Measurements from ENCODE around the gene FOCAD. TPM values are rescaled to one million over a fixed set of nuclear protein-coding genes. Genes with fewer than 3 reads are reported as not detected.

FOCAD gene
- total RNA-seq, 2 experiments from 2014 or later = 32.7 to 37.7 TPM

DNA sequence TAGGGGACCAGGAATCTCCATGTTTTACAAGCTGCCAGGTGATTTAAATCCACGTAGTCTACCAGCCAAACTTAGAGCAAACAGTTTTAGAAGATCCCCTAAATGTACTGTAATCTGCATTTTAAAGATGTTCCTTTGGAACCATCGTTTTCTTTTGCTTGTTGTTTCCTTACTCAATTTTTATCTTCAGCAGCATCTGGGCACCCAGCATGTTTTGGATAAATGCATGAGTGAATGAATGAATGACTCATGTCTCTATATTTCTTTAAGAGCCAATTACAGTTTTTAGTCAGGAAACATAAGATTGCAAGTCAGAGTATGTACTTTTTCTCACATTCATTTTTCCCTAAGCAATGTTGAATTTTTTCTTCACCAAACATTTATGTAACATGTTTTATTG lies 224.4 kb downstream of the FOCAD start:
- ATAC-seq = no peak
- Mint-ChIP-seq H3K9me3 (ENCODE audit: low read depth) (no peaks in the 10 kb centered on the region), H3K4me1 (no peaks in the 10 kb centered on the region), H3K36me3 (peaks cover 2% of the 10 kb centered on the region), H3K27me3 (no peaks in the 10 kb centered on the region), H3K27ac (no peak overlapping the region), H3K4me3 (no peak overlapping the region)
- CTCF ChIA-PET = interaction anchor here (0.6 to 2.4 kb wide), 4 partner anchors 22 to 38 kb away, joined by 3 to 11 read pairs (median 5); no protein-coding TSS in a partner anchor
- DNase-seq = no peak

DNA sequence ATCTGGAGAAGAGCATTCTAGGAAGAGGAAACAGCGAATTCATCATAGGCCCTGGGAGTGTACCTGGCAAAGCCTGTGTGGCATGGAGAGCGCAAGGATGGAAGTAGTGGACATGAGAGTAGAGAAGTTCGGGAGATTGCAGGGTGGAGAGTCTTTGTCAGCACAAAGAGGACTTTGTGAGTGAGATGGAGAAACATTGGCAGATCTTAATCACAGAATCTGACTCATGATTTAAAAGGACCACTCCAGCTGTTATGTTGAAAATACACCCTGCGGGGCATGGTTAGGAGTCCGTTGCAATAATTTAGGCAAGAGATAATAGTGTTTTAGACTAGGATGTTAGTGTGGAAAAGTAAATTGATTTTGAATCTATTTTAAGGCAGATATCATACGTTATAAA lies 230.5 kb downstream of the FOCAD start:
- H3K27ac Mint-ChIP-seq = no peak overlapping the region
- H3K9me3 Mint-ChIP-seq (ENCODE audit: low read depth) = no peaks in the 10 kb centered on the region
- H3K27me3 Mint-ChIP-seq = no peaks in the 10 kb centered on the region
- peaks cover 27% of the 10 kb centered on the region for H3K36me3 Mint-ChIP-seq
- no peak overlapping the region for H3K4me3 Mint-ChIP-seq
- CTCF ChIA-PET = no interaction called here
- ATAC-seq = no peak
- no peaks in the 10 kb centered on the region for H3K4me1 Mint-ChIP-seq
- DNase-seq = no peak

DNA sequence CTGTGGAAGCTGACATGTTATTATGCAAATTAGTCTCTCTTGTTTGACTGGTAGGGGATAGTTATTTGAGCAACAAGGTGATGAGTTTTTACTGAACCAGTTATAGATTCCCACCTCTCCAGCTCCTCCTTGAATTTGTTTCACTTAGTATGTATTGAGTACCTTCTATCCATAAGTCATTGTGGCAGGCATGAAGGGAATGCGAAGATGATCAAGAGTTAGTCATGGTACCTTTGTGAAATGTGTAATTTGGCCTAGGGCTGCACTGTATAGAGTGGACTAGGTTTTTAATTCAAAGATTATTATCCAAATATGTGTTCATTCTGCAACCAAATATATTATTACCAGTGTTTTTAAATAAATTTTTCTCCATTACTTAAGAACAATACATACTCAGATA lies 237.3 kb downstream of the FOCAD start:
- Mint-ChIP-seq H3K27ac (no peak overlapping the region), H3K9me3 (ENCODE audit: low read depth) (no peaks in the 10 kb centered on the region), H3K4me3 (no peak overlapping the region), H3K36me3 (peaks cover 34% of the 10 kb centered on the region), H3K27me3 (no peaks in the 10 kb centered on the region), H3K4me1 (peaks cover 22% of the 10 kb centered on the region)
- no peak for DNase-seq
- CTCF ChIA-PET = no interaction called here
- no peak for ATAC-seq

DNA sequence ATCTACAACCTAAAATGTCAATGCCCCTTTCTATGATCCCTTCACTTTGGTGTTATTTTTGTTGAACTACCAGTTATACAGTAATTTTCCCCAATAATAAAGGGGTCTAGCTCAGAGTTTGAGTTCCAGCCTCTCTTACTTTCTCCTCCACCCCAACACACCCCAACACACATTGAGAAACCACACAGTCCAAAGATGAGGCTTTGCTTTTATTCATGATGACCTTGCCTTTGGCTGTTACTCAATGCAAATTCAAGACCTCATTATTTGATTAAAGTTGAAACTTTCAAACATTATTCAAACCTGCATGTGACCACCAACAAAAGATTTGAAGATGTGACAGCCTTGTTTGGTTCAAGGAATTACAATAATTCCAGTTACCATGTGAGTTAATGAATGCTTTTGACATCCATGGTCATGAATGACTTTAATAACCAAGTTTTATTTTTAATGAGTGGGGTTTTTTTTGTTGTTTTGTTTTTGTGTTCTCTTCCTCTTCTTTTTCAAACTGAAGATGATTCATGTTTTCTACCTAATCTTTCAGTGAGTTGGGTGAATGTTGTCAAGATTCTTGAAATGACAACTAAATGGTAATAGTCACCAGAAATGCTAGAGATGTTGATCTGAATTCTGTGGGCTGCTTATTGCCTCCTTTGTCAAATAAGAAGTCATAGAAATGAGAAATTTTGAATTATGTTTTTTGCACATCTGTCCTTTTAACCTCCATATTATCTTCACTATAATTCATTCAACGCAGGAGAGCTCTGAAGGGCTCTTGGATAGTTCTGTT lies 241.4 kb downstream of the FOCAD start:
- H3K9me3 Mint-ChIP-seq (ENCODE audit: low read depth) = no peaks in the 10 kb centered on the region
- peaks cover 32% of the 10 kb centered on the region for H3K4me1 Mint-ChIP-seq
- H3K4me3 Mint-ChIP-seq = no peak overlapping the region
- H3K36me3 Mint-ChIP-seq = peaks cover 12% of the 10 kb centered on the region
- peak overlapping the region; percentile 22 for H3K27ac Mint-ChIP-seq
- no peak for DNase-seq
- CTCF ChIA-PET = interaction anchor here (1.1 to 3.4 kb wide), 2 partner anchors 17 to 41 kb away, joined by 3 to 14 read pairs; no protein-coding TSS in a partner anchor
- no peaks in the 10 kb centered on the region for H3K27me3 Mint-ChIP-seq
- no peak for ATAC-seq

DNA sequence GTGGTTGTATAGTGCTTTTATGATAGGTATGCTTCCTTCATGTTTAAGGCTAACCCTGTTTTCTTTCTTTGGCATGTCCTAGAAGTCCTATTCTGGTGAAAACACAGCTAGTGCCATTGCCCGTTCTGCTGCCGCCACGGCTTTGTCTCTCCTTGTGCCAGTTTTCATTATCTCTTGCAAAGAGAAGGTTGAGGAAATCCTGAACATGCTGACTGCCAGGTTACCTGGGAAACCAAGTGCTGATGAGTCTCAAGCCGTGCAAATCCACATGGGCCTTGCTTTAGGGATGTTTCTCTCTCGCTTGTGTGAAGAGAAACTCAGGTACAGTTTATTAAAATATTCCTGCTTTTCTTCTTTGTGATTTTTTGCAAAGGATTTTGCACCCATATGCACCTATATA lies 245.2 kb downstream of the FOCAD start:
- no peak for ATAC-seq
- CTCF ChIA-PET = interaction anchor here (2.1 to 2.8 kb wide), 2 partner anchors 12 to 307 kb away, joined by 7 to 12 read pairs; partner anchors contain the start of gene MLLT3

DNA sequence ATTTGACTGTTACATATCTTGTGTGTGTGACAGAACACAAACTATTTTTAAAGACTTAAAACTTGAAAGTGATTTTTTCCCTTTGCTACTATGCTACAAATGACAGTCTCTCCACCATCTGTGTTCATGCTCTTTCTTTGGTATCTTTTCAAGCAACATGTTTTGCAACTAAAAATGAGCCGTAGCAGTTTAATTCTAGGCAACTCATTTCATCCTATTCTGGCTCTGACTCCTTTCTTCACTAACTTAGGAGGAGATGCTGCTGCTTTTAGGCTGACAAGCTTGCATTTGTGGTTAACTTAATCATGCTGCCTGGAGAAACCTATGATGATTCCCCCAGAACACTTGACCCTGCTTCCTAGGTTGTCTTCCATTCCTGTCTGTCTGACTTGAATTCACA lies 246.8 kb downstream of the FOCAD start:
- no peak for DNase-seq
- CTCF ChIA-PET = interaction anchor here (1.2 to 2.7 kb wide), 2 partner anchors 11 to 575 kb away, joined by 3 to 11 read pairs; no protein-coding TSS in a partner anchor
- H3K27me3 Mint-ChIP-seq = no peaks in the 10 kb centered on the region
- ATAC-seq = no peak
- H3K27ac Mint-ChIP-seq = no peak overlapping the region
- no peaks in the 10 kb centered on the region for H3K9me3 Mint-ChIP-seq (ENCODE audit: low read depth)
- H3K36me3 Mint-ChIP-seq = peaks cover 19% of the 10 kb centered on the region
- peaks cover 15% of the 10 kb centered on the region for H3K4me1 Mint-ChIP-seq
- H3K4me3 Mint-ChIP-seq = no peak overlapping the region

More for the DNA sequence above, 245.2 kb downstream of the FOCAD start:
- Mint-ChIP-seq H3K36me3 (peaks cover 22% of the 10 kb centered on the region), H3K27ac (no peak overlapping the region), H3K9me3 (ENCODE audit: low read depth) (no peaks in the 10 kb centered on the region), H3K4me3 (no peak overlapping the region), H3K27me3 (no peaks in the 10 kb centered on the region), H3K4me1 (peaks cover 30% of the 10 kb centered on the region)
- no peak for DNase-seq

DNA sequence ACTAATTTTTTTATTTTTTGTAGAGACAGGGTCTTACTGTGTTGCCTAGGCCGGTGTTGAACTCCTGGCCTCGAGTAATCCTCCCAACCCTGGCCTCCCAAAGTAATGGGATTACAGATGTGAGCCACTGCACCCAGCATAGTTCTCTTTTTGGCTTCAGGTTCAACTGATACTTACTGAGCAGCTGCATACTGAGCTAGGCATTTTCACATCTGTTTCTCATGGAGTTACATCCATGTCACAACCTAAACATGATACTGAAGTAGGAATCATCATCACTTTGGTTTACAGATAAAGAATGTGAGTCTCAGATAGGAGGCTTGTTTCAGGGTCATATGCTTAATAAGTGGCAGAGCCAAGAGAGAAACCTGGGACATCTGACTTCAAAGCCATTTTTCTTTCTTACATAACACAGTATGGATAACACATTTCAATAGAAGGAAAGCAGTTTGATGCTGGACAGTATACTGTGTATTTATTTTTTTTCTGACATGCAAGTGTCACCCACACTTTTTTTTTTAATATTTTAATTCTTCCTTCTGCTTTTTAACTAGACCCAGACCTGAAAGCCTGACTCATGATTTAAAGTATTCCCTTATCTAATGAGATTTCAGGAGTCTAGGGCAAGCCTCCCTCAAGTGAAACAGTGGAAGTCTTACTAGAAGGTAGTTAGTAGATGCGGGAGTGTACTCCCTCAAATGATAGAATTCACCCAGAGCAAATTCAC lies 256.6 kb downstream of the FOCAD start:
- Mint-ChIP-seq H3K36me3 (peaks cover 9% of the 10 kb centered on the region), H3K4me3 (no peak overlapping the region), H3K9me3 (ENCODE audit: low read depth) (no peaks in the 10 kb centered on the region), H3K4me1 (peaks cover 3% of the 10 kb centered on the region), H3K27ac (no peak overlapping the region), H3K27me3 (no peaks in the 10 kb centered on the region)
- DNase-seq = no peak
- CTCF ChIA-PET = interaction anchor here (0.7 to 5.7 kb wide), 35 partner anchors 9 to 1476 kb away, joined by 3 to 52 read pairs (median 4); partner anchors contain the start of genes FOCAD and MLLT3
- ATAC-seq = no peak

DNA sequence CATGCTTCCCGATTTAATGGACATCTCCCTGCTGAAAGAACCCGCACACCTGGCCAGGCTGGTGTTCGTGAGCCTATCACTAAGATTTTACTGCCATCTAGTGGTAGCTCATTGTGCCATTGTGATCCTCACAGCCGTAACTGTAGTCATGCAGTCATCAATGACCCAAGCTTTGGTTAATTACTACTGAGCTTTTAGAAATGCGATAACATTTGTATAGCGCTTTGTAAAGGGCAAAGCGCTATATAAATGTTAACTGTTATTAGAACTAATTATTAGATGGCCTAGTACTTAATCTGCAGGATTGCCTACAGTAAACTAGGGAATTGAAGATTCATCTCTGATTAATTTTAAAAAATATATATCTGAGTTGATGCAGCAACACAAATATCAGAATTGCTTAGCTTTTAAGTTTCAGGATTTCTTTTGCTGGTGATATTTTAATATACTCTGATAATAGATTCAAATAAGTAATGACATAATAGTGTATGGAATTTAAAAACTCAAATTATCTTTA lies 257.2 kb downstream of the FOCAD start:
- no peaks in the 10 kb centered on the region for H3K27me3 Mint-ChIP-seq
- peaks cover 3% of the 10 kb centered on the region for H3K4me1 Mint-ChIP-seq
- peaks cover 5% of the 10 kb centered on the region for H3K36me3 Mint-ChIP-seq
- H3K9me3 Mint-ChIP-seq (ENCODE audit: low read depth) = no peaks in the 10 kb centered on the region
- no peak overlapping the region for H3K27ac Mint-ChIP-seq
- CTCF ChIA-PET = interaction anchor here (0.6 to 5.7 kb wide), 38 partner anchors 8 to 1477 kb away, joined by 3 to 52 read pairs (median 4); partner anchors contain the start of gene MLLT3
- H3K4me3 Mint-ChIP-seq = no peak overlapping the region
- DNase-seq (peak; percentile 63), ATAC-seq (peak; percentile 99)

DNA sequence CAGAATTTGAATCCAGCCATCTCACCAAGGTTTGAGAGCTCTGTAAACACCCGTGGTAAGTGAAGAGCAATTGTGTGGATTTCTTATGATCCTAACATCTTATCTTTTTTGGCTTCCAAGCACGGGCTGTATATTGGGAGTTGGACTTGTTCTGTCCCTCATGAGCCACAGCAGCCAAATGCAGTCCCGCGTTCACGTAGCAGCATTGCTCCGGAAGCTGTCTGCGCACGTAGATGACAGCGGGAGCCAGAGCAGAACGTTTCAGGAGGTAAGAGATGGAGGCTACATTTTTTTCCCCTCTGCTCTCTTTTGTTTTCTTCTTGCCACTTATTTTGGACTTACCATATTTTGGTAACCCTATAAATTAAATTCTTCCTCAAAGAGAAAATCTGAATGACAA lies 260.4 kb downstream of the FOCAD start:
- DNase-seq = no peak
- Mint-ChIP-seq H3K27ac (no peak overlapping the region), H3K36me3 (peaks cover 1% of the 10 kb centered on the region), H3K4me3 (no peak overlapping the region), H3K27me3 (no peaks in the 10 kb centered on the region), H3K9me3 (ENCODE audit: low read depth) (no peaks in the 10 kb centered on the region), H3K4me1 (peaks cover 3% of the 10 kb centered on the region)
- ATAC-seq = no peak
- CTCF ChIA-PET = interaction anchor here (1.0 to 5.7 kb wide), 3 partner anchors 166 to 318 kb away, joined by 3 to 52 read pairs (median 5); no protein-coding TSS in a partner anchor

DNA sequence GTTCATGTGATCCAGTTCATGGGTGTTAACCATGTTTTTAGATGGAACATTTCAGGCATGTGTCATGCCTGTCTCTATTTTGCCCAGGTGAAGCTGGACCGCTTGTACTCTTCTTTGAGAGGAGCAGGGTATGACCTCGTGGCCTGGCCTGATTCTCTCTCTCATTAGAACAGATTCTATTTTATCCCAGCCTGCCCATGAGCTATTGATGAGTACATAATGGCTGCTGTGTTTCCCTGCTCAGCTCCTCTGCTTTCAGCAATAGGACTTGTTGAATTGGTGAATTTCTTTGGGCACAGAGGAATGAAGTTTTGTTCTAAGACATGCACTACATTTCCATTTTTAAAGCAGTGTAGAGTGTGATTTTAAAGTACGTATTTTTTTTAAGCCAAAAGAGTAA lies 261.2 kb downstream of the FOCAD start:
- peaks cover 1% of the 10 kb centered on the region for H3K36me3 Mint-ChIP-seq
- peaks cover 3% of the 10 kb centered on the region for H3K4me1 Mint-ChIP-seq
- no peak overlapping the region for H3K27ac Mint-ChIP-seq
- no peak overlapping the region for H3K4me3 Mint-ChIP-seq
- CTCF ChIA-PET = interaction anchor here (1.8 to 5.7 kb wide), 2 partner anchors 166 to 319 kb away, joined by 5 to 52 read pairs; no protein-coding TSS in a partner anchor
- ATAC-seq (no peak), DNase-seq (no peak)
- H3K9me3 Mint-ChIP-seq (ENCODE audit: low read depth) = no peaks in the 10 kb centered on the region
- no peaks in the 10 kb centered on the region for H3K27me3 Mint-ChIP-seq

DNA sequence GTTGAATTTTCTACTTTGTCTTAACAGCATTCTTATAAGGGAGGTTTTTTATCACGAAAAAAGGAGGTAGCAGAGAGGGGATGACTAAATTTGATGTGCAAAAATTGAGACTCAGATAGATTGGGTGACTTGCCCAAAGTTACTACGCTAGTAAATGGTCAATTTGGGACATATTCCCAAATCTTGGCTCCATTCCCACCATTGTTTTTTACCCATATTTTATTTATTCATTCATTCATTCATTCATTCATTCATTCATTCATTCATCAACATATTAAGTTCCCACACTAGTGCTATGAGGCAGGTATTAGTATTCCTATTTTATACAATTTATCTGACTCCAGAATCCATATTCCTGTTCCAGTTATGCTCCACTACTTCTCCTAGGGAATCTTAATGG lies 261.8 kb downstream of the FOCAD start:
- H3K4me3 Mint-ChIP-seq = no peak overlapping the region
- CTCF ChIA-PET = interaction anchor here (0.7 kb wide), 1 partner anchor 37 kb away, joined by 3 read pairs; no protein-coding TSS in a partner anchor

DNA sequence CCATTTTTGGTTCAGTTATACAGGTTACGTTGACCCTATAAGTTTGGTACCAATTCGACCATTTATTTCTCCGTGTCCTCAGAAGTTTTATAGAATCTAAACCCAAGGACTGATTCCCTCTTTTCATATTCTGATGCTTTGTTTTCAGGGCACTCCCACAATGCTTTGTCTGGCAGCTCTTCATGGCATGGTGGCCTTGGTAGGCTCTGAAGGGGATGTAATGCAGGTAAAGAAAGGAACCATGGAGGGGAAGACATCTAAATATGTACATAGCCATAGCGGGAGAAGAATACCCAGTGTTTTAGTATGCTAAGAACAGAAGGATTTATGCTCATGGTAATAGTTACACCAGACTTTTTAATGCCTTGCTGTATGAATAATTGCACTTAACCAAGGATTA lies 264.6 kb downstream of the FOCAD start:
- Mint-ChIP-seq H3K36me3 (peaks cover 16% of the 10 kb centered on the region), H3K4me1 (no peaks in the 10 kb centered on the region), H3K4me3 (no peak overlapping the region), H3K27ac (no peak overlapping the region), H3K27me3 (no peaks in the 10 kb centered on the region), H3K9me3 (ENCODE audit: low read depth) (no peaks in the 10 kb centered on the region)
- CTCF ChIA-PET = interaction anchor here (1.2 kb wide), 1 partner anchor 7 kb away, joined by 5 read pairs; no protein-coding TSS in a partner anchor
- ATAC-seq (no peak), DNase-seq (no peak)

More for the DNA sequence above, 261.8 kb downstream of the FOCAD start:
- H3K27ac Mint-ChIP-seq = no peak overlapping the region
- peaks cover 4% of the 10 kb centered on the region for H3K36me3 Mint-ChIP-seq
- no peaks in the 10 kb centered on the region for H3K27me3 Mint-ChIP-seq
- ATAC-seq = no peak
- DNase-seq = no peak
- peaks cover 3% of the 10 kb centered on the region for H3K4me1 Mint-ChIP-seq
- no peaks in the 10 kb centered on the region for H3K9me3 Mint-ChIP-seq (ENCODE audit: low read depth)

DNA sequence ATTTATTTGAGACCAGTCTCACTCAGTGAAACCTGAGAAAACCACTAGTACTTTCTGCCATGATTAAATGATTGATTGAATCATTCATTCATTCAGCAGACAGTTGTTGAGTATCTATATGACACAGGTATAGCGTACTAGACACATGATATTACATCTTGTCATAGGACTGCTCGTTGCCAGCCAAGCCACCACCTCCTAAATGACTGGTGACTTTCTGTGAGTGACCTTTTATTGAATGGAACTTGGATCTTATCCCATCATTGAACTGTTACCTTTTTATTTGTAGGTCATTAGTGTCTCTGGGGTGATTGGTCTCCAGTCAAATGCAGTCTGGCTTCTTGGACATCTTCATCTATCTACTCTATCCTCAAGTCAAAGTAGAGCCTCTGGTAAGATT lies 266.6 kb downstream of the FOCAD start:
- Mint-ChIP-seq H3K9me3 (ENCODE audit: low read depth) (no peaks in the 10 kb centered on the region), H3K36me3 (peaks cover 16% of the 10 kb centered on the region)
- CTCF ChIA-PET = interaction anchor here (1.0 to 1.3 kb wide), 2 partner anchors 10 to 321 kb away, joined by 4 read pairs; no protein-coding TSS in a partner anchor

More for the DNA sequence above, 266.6 kb downstream of the FOCAD start:
- H3K4me3 Mint-ChIP-seq = no peak overlapping the region
- no peaks in the 10 kb centered on the region for H3K4me1 Mint-ChIP-seq
- ATAC-seq (no peak), DNase-seq (no peak)
- H3K27me3 Mint-ChIP-seq = no peaks in the 10 kb centered on the region
- H3K27ac Mint-ChIP-seq = no peak overlapping the region
